Measurements from ENCODE around the gene ARHGDIB. TPM values are rescaled to one million over a fixed set of nuclear protein-coding genes. Genes with fewer than 3 reads are reported as not detected.

ARHGDIB gene
- polyA plus RNA-seq, 3 donors = 50.2 to 56.4 (median 50.4) TPM

DNA sequence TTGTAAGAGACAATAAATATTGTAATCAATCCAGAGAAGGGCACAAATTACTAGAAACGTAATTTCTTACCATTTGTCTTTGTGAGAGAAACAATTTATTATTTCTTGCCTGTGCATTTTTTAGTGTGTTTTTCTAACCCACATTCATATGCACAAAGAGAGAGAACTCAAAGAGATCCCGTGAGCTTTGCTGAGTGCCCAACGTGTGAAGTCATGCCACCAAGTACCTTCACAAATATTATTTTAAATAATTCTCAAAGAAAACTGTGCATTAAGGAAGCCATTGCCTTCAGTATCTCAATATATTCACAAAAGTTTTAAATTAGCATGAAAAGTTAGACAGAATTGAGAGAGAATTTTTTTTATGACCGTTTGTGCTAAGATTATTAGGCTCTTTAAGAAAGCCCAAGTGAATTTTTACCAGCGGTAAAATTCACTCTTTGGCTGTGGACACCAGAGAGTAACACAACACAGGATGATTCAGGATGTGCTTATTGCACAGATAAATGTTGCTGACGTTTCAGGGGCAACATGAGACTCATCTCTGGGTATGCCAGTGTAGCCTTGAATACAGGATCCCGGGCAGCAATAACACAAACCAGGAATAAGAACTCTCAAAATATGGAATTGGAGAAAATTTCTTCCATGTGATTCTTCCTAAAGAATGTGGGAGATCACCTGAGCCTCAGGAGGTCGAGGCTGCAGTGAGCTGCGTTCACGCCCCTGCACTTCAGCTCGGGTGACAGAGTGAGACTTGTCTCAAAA lies 2.9 kb downstream of the ARHGDIB start:
- DNase-seq = no peak

DNA sequence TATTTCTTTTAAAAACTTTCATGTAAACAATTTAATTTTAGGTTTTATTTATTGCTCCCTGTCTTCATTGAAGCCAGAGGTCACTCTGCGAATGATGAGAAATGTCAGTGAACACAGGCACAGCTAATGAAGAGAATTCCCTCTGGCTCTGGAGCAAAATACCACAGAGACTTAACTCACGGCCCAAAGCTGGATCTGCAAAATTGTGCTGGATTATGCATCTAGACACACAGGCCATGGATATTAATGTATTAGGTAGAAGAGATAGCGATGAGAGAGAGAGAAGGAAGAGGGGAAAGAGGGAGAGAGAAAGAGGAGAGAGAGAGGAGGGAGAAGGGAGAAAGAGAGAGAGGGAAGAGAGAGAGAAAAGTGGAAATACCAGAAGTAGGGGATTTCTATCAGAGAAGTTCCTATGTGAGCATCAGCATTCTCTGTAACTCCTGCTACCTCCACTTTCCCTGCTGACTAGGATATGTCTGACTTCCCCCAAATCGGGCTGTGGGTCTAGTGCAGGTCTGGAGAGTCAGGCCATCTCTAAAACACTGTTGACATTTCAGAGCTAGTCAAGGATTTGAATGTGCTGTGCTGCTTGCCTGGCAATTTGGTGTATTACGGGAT lies 3.7 kb downstream of the ARHGDIB start:
- no peak for DNase-seq

DNA sequence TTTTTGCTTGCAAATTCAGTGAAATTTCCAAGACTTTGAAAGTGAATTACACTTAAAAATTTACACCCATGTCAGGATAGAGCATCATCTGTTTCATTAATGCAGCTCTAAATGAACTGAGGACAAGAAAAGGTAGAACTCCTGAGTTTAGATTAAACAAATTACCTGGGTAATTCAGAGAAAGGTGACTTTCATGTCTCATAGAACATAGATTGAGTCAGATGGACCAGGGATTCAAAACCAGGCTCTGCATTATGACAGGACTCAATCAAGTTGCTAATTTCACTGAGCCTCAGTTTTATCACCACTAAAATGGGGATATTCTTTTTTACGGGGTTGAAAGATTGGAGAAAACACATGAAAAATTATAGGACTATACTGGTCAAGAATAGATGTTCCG lies 4.5 kb downstream of the ARHGDIB start:
- no peak for DNase-seq

DNA sequence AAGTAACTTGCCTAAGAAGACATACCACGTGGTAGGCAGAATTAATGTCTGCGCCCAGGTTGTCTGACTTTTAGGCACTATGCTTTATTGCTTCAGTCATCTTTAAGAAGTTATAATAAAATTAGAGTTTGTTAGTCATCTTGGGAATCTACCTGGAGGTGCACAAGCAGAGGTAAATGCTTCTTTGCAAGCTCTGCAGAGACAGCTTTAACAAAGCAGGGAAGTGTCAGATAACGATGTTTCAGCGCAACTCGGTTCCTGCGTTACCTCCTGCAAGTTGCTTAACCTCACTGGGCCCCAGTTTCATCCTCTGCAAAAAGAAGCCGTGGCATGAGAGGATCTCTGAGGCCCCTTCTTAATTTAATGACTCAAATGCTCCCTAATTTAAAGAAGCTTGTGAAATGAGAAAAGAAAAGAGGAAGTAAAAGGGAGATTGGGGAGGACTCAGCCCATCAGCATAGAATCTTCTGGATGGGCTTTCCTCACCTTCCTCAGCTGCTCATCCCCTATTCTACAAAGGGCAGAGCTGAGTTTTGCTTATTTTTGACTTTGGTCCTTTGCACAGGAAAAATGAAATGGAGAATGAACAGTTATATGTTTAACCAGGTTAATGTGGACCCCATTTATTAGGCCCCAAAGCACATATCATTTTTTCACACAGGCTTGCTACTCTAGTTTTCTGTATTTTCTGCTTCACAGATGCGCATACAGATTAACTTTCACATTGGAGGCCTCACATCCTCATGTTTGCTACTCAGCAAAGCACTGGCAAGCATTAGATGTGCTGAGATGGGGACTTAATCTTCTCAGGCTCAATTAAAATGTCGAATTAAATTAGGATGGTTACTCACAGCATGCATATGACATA lies 5.1 kb downstream of the ARHGDIB start:
- no peak for DNase-seq

DNA sequence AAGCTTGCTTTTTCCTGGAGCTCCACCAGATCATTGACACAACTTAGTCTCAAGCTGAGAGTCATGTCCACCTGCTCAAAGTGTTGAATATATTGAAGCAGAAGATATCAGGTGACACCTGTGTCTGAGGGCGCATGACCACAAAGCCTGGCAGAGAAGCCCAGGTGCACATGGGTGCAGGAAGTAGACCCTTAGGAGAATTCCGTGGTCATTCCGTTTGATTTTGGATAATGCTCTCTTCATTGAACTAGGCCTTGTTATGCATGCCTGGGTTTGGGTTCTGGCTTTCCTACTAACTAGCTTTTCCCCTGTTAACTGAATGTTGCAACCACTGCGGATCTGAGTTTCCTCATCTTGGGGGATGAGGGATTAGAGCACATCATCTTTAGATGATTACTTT lies 7.1 kb downstream of the ARHGDIB start:
- no peak for DNase-seq

DNA sequence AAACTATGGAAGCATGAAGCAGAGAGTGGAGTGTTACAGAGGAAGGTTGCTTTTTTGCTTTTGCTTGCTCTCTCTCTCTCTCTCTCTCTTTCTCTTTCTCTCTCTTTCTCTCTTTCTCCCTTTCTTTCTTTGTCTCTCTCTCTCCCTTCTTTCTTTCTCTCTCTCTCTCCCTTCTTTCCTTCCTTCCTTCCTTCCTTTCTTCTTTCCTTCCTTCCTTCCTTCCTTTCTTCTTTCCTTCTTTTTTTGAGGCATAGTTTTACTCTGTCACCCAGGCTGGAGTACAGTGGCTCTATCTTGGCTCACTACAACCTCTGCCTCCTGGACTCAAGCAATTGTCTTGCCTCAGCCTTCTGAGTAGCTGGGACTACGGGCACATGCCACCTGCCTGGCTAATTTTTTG lies 7.6 kb downstream of the ARHGDIB start:
- DNase-seq = no peak

DNA sequence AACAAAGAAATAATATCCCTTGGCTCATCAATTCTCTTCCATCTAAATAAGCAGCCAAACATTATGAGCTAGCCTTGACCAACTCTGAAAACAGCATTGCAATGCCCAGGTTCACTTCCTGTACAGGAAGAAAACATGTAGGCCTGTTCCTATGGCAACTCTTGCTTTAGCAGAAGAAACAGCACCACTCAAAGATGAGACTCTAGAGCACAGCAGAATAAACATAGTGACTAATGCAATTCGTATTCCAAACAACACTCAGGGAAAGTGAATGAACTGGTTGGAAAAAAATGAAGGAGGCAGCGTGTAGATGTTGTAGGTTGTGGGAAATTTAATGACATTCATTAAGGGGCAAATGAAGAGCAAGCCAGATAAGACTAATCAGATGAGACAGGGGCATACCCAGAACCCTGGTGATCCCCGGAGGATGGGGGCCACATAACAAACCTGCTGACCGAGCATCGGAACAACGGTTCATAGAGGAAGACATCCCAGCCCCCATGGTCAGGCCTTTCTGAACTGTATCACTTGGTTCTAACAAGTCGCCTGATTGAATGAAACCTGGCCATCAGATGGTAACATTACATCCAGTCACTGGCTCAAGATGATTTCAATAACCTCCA lies 9.0 kb downstream of the ARHGDIB start:
- no peak for DNase-seq

DNA sequence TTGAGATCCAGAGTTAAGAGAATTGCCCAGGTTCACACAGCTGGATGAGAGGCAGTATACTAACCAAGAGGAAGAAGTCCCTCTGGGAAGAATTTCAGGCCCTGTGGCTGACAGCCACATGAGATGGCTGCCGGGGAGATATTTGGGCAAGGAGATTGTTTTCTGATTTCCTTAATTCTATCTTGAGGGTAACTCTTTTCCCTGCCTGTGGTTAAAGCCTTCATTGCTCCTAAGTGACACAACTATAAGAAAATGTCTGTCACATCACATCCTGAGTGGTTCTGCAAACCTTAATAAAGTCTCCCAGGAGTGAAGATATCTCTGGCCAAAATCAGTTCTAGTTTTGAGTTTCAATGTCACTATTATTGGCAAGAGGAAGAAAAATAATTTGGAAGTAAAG lies 9.6 kb downstream of the ARHGDIB start:
- DNase-seq = no peak

DNA sequence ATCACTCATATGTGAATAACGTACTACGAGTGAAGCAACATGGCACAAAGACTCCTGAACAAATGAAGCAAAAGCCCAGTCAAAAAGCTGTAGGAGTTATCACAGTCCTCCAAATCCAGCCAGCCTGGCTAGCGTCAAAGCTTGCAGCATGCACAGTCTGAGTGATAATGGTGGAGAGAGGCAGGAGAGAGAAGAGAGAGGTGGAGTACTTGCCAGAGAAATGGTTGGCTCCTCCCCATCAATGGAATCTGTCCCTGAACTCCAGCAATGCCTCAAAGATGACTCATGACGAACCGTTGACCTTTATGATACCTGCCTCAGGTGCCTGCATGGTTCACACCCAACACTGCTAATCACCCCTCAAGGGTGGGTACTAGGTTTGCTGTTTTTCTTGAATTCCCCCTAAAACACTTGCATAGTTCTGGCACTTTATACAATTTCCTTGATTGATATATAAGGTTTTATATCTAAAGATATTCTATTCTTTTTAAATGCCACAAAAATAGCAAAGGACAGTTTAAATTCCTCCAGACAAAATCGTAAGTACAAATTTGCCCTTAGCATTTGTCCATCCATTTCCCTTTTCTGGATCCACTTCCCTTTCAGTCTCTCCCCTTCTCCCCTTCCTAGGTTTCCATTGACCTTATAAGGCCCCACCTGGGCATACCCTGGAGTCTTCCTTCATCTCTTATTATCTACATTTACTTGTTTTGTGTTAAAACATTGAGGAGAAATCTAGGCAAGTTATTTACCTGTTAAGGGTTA lies 10.2 kb downstream of the ARHGDIB start:
- DNase-seq = no peak

DNA sequence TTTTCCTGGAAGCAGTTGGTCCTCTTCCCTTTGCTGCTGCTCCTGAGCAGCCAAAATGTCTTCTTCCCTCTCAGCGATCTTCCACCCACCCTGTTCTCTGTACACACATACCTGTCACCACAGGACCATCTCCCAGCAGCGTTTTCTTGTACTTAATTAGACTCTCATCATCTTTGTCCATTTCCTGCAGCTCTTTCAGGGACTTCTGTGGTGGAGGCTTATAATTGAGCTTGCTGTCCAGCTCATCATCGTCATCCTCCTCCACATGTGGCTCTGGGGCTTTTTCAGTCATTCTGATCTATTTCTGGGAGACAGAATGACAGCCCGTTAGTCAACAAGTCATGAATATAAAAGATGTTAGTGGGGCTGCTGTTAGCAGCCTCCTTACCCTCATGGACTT lies 11.0 kb downstream of the ARHGDIB start:
- no peak for DNase-seq

DNA sequence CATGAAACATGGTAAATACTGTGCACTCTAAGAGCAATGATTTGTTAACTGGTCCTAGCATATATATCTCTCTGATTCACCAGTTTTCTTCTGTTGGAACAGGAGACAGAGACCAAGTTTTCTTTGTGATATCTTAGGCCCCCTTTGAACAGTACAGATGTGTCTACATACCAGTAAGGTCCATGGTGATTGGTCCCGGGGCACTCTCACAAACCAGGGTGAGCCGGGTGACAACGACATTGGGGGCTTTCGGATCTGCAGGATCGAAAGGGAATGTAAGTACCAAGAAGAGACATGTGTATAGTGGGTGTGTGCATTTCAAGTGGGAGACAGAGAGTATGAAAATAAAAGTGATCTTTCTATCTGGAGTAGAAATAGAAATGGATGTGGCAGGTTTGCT lies 11.8 kb downstream of the ARHGDIB start:
- no peak for DNase-seq

DNA sequence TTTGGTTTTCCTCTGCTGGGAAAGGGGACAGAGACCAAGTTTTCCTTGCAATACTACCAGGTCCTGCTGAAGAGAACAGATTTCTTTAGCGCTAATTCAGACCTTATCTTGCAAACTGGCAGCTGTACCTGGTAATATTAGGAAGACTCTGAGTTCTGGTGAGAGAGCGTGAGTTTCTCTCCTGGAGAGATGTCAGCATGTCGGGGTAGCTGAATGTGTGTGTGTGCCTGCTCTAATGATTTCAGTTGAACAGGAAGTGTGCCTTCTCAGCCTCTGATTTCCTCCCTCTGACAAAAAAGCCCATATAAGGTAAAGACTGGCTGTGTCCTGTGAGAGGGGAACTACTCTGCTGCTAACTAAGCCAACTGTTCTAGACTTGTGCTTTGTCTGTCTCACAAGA lies 12.7 kb downstream of the ARHGDIB start:
- DNase-seq = peak; percentile 78

DNA sequence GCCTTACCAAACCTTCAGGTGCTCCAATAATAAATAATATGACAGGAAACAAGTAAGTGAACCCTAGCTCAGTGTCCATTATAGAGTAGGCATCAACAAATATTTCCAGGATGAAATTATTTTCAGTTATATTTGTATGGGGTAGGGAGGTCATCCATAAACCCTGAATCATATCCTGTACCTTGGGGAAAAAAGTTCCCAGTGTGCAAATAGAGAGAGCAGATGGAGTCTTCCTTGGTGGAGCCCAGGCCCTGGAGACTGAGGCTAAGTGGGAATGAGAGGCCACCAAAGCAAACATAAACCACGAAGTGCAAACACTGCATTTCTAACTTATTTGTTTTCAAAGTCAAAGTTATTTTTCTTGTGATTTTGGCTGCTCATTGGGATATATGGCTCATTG lies 14.5 kb downstream of the ARHGDIB start:
- DNase-seq = no peak

DNA sequence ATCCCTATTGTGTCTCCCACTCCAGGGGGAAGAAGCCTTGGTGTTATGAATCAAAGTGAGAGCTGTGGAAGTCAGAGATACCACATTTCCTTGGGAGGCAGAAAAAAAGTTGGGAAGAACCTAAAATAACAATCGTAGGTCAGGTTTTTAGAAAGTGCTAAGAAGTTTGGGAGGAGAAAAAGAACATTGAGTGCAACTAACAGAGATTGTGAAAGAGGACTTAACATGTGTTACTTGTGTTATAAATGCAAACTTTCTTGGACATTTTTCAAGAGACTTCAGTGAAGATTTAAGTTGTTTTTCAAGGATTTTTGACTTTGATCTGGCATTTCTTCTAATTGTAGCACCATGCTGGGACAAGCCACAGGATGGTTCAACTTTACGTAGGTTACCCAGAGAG lies 15.2 kb downstream of the ARHGDIB start:
- no peak for DNase-seq

DNA sequence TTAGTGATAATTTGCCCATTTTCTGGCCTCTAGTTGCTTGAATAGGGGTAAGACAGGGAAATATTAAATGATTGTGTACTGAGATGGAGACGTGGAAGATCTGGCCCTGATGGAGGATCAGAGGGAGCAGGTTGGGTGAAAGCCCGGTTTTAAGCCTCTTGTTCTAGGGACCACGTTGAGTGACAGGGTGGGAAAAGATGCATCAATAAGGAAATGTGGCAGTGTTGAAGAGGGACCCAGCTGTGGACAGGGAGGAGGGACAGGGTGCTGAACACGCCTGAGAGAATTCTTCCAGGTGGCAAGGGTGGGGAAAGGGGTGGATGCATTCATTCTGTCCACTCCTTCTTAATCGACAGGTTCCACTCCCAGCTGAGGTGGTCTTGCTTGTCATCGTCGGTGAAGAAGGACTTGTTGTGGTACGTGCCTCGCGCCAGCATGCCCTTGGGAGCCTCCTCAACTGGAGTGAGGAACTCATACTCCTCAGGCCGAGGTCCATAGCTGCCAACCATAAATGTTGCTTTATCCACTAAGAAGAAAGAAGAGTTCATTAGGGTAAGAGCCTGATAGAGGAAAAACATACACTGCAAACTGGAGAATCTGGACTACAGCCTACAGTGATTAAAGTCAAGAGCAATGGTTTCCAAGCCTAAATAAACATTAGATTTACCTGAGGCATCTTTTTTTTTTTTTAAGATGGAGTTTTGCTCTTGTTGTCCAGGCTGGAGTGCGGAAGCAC lies 19.0 kb downstream of the ARHGDIB start:
- DNase-seq = no peak

DNA sequence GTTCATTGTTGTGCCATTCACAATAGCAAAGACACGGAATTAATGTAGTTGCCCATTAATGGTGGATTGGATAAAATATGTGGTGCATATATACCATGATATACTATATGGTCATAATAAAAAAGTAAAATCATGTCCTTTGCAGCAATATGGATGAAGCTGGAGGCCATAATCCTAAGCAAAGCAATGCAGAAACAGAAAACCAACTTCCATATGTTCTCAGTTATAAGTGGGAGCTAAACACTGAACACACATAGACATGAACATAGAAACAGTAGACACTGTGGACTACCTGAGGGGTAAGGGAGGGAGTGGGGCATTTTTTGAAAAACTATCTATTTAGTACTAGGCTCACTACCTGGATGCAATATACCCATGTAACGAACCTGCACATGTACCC lies 20.0 kb downstream of the ARHGDIB start:
- no peak for DNase-seq

DNA sequence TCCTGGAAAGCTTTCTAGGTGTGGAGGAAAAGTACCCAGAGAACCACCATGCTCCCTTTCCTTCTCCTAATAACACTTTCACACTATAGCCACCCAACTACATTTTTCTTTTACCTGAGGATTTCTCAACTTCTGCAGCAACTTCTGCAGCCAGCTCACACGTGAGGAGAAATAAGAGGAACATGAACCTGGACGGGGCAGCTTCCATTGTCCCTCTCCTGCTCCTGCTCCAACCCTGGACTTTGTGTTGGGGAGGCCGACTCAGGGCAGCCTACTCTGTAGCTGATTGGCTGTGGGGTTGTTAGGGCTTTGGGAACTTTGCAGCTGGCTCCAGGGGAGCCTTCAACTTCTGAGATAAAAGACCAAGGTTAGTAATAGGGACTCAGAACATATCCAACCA lies 23.1 kb downstream of the ARHGDIB start, which contains the start of gene ERP27:
Gene ERP27, minus strand, starts transcription at position 237 of the 400 bp plus-strand sequence. Its CDS starts 29 bp downstream, at position 208.
- no peak for DNase-seq

DNA sequence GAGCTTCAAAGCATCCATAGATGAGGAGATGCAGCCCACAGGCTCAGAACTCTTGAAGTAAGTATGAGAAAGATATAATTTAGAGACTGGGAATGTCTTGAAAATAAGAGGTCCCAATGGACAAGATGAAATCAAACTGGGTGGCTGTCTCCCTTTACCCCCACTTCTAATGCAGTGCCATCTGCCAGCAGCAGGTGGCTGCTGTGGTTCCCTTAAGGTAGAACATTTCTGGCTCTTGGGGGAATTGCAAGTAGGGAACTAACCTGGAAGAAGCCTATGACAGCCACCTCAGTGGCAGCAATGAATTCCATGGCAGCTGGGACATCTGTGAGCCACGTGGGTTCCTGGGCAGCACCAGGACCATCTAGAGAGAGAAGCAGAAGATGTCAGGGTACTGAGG lies 23.7 kb downstream of the ARHGDIB start:
- no peak for DNase-seq

DNA sequence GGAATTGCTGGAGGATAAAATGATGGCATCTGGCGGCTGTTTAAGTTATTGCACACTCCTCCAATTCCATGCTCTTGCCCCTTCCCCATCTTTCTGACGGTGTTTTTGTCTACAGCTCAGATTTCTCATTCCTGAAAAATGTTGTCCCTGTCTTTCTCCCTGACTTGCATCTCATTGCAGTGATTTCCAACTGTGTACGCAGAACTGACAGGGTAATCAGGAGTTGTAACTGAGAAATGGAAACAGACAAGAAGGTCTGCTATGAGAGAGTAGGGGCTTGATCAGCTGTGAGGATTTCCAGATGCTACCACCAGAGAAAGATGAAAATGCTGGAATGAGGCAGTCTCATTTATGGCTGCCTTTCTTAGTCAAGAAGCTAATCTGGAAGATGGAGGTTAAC lies 24.4 kb downstream of the ARHGDIB start:
- DNase-seq = no peak

DNA sequence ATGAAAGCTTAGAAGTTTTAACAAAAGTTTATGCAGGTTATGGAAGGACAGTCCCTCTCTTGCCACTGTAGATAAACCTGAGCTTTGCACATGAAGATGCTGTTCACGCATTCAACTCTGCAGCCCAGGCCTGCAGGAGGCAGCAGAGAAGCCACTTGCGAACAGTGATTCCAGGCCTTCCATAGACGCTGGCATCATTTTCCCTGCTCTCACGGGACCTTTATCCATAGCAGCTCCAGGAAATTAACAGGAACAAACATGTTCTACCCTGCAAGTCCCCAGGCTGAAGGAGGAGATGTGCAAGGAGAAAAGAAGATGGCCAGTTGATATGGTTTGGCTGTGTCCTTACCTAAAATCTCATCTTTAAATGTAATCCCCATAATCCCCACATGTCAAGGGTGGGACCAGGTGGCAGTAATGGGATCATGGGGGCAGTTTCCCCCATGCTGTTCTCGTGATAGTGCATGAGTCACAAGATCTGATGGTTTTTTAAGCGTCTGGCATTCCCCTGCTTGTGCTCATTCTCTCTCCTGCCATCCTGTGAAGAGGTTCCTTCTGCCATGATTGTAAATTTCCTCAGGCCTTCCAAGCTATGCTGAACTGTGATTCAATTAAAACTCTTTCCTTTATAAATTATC lies 25.1 kb downstream of the ARHGDIB start:
- no peak for DNase-seq
